Mesenchymal stem cell (in vitro differentiated cells and primary cell): ENCODE results near the gene CLN6.

ENCODE experiments used
- DNase-seq: peaks from one replicate; pipeline ENCODE4 v3.0.0-alpha.2; 2013
- H2AFZ ChIP-seq: one replicate; pipeline ENCODE4 v1.6.1; 2013; ENCODE audit warnings: low read depth, mild to moderate bottlenecking, control low read depth, inconsistent platforms, low read length, moderate library complexity
- H2AK5ac ChIP-seq: 2 replicates; pipeline ENCODE4 v1.6.1; 2013; ENCODE audit warnings: low read length, moderate library complexity, mild to moderate bottlenecking, inconsistent platforms; ENCODE audit not compliant: severe bottlenecking
- H2BK120ac ChIP-seq: one replicate; pipeline ENCODE4 v1.6.1; 2013; ENCODE audit warnings: low read depth, mild to moderate bottlenecking, inconsistent platforms, low read length, moderate library complexity
- H2BK12ac ChIP-seq, 2 experiments: one replicate each; pipeline ENCODE4 v1.6.1; 2013; ENCODE audit warnings: inconsistent platforms in 2 of 2, low read length in 2 of 2, mild to moderate bottlenecking in 2 of 2, moderate library complexity in 2 of 2, control low read depth in 1 of 2
- H2BK15ac ChIP-seq: one replicate; pipeline ENCODE4 v1.6.1; 2013; ENCODE audit warnings: mild to moderate bottlenecking, low read depth, inconsistent platforms; ENCODE audit not compliant: poor library complexity, severe bottlenecking
- H2BK5ac ChIP-seq: 2 replicates; pipeline ENCODE4 v1.6.1; 2013; ENCODE audit warnings: low read depth, mild to moderate bottlenecking, low read length, control low read depth, inconsistent platforms; ENCODE audit not compliant: poor library complexity, severe bottlenecking
- H3K14ac ChIP-seq, 2 experiments: one replicate each; pipeline ENCODE4 v1.6.1; 2013; ENCODE audit warnings: inconsistent platforms in 2 of 2, low read length in 2 of 2, control low read depth in 1 of 2, mild to moderate bottlenecking in 1 of 2, moderate library complexity in 1 of 2
- H3K18ac ChIP-seq, 2 experiments: one replicate each; pipeline ENCODE4 v1.6.1; 2013; ENCODE audit warnings: inconsistent platforms in 2 of 2, low read length in 2 of 2, control low read depth in 1 of 2, low read depth in 1 of 2, mild to moderate bottlenecking in 1 of 2
- H3K23ac ChIP-seq, 2 experiments: one replicate each; pipeline ENCODE4 v1.6.1; 2013; ENCODE audit warnings: inconsistent platforms in 2 of 2, low read length in 2 of 2, mild to moderate bottlenecking in 2 of 2, moderate library complexity in 2 of 2, control low read depth in 1 of 2
- H3K27ac ChIP-seq: 2 replicates; pipeline ENCODE4 v1.5.1; 2013; ENCODE audit warnings: mild to moderate bottlenecking, moderate library complexity, low read length, control low read depth, inconsistent platforms; ENCODE audit not compliant: poor library complexity, severe bottlenecking
- H3K27me3 ChIP-seq, 2 experiments: 2 replicates each; pipeline versions ENCODE4 v1.6.1 to v1.7.0; 2013; ENCODE audit warnings: low read length in 2 of 2, mild to moderate bottlenecking in 2 of 2, moderate library complexity in 2 of 2, control low read depth in 1 of 2, inconsistent platforms in 1 of 2; ENCODE audit not compliant: control insufficient read depth in 1 of 2, insufficient read depth in 1 of 2
- H3K36me3 ChIP-seq, 2 experiments: 2 replicates each; pipeline versions ENCODE4 v1.6.1 to v1.7.0; 2013; ENCODE audit warnings: low read length in 2 of 2, control low read depth in 1 of 2, inconsistent platforms in 1 of 2, low read depth in 1 of 2, mild to moderate bottlenecking in 1 of 2; ENCODE audit not compliant: insufficient read depth in 2 of 2, control insufficient read depth in 1 of 2
- H3K4ac ChIP-seq, 2 experiments: one replicate each; pipeline ENCODE4 v1.6.1; 2013; ENCODE audit warnings: inconsistent platforms in 2 of 2, low read length in 2 of 2, mild to moderate bottlenecking in 2 of 2, moderate library complexity in 2 of 2, control low read depth in 1 of 2, low read depth in 1 of 2
- H3K4me1 ChIP-seq: 2 replicates; pipeline ENCODE4 v1.6.1; 2013; ENCODE audit warnings: low read depth, low read length, control low read depth; ENCODE audit not compliant: control insufficient read depth, insufficient read depth
- H3K4me2 ChIP-seq: 2 replicates; pipeline ENCODE4 v1.6.1; 2013; ENCODE audit warnings: low read length, mild to moderate bottlenecking, inconsistent platforms; ENCODE audit not compliant: poor library complexity, severe bottlenecking
- H3K4me3 ChIP-seq, 2 experiments: 2 replicates each; pipeline versions ENCODE4 v1.5.1 to v1.7.0; 2013; ENCODE audit warnings: low read length in 2 of 2, mild to moderate bottlenecking in 2 of 2, control low read depth in 1 of 2, low read depth in 1 of 2; ENCODE audit not compliant: insufficient read depth in 1 of 2
- H3K79me1 ChIP-seq: replicated peaks from 2 replicates; pipeline ENCODE4 v1.6.1; 2013; ENCODE audit warnings: mild to moderate bottlenecking, control low read depth, low read length, inconsistent platforms; ENCODE audit not compliant: poor library complexity, severe bottlenecking
- H3K9ac ChIP-seq: 2 replicates; pipeline ENCODE4 v1.7.0; 2013; ENCODE audit warnings: mild to moderate bottlenecking, low read length, moderate library complexity
- H3K9me3 ChIP-seq: 2 replicates; pipeline ENCODE4 v1.7.0; 2013; ENCODE audit warnings: mild to moderate bottlenecking, low read length; ENCODE audit not compliant: control insufficient read depth
- H4K8ac ChIP-seq: one replicate; pipeline ENCODE4 v1.6.1; 2013; ENCODE audit warnings: inconsistent platforms, mild to moderate bottlenecking, low read length, moderate library complexity
- H4K91ac ChIP-seq: one replicate; pipeline ENCODE4 v1.6.1; 2013; ENCODE audit warnings: mild to moderate bottlenecking, low read length, inconsistent platforms
- WGBS: methylation state at CpG from one replicate; pipeline ENCODE4 v1.1.7; 2013; ENCODE audit warnings: mixed read lengths; 5-methylcytosine and 5-hydroxymethylcytosine counted together

Gene CLN6

GRCh38 chr15:68188647-68189046 lies 40.9 kb downstream of the CLN6 start:
- no CpG with 5 or more reads among the region's 2 CpGs for WGBS
- H2AK5ac ChIP-seq, result no peak overlapping the region

GRCh38 chr15:68187559-68187958 lies 42.0 kb downstream of the CLN6 start:
- Histone ChIP-seq H3K4ac (no peak overlapping the region), H3K27ac (no peak overlapping the region)
- WGBS, result 97% methylated on average over 7 of the region's 9 CpGs

More at GRCh38 chr15:68188647-68189046, 40.9 kb downstream of the CLN6 start:
- no peak overlapping the region for H2BK15ac ChIP-seq
- no peak overlapping the region for H3K27ac ChIP-seq
- no peak overlapping the region for H2BK120ac ChIP-seq
- H3K4ac ChIP-seq, result no peak overlapping the region
- no peak overlapping the region for H3K4me2 ChIP-seq
- H3K14ac ChIP-seq, result no peak overlapping the region
- H3K4me3 ChIP-seq, result no peak overlapping the region
- H3K27me3 ChIP-seq, result no peaks in the 10 kb centered on the region
- H3K79me1 ChIP-seq, result peaks cover 6% of the 10 kb centered on the region
- no peak overlapping the region for H3K9ac ChIP-seq
- H2BK12ac ChIP-seq, result no peak overlapping the region
- no peak overlapping the region for H3K23ac ChIP-seq
- H3K36me3 ChIP-seq, result peaks cover 21 to 79% of the 10 kb centered on the region in 2 experiments
- no peak overlapping the region for H2AFZ ChIP-seq
- no peak overlapping the region for H3K18ac ChIP-seq
- no peak overlapping the region for H2BK5ac ChIP-seq
- H3K4me1 ChIP-seq, result no peaks in the 10 kb centered on the region
- DNase-seq, result no peak
- H4K91ac ChIP-seq, result no peak overlapping the region
- no peaks in the 10 kb centered on the region for H3K9me3 ChIP-seq
- H4K8ac ChIP-seq, result no peak overlapping the region

DNA sequence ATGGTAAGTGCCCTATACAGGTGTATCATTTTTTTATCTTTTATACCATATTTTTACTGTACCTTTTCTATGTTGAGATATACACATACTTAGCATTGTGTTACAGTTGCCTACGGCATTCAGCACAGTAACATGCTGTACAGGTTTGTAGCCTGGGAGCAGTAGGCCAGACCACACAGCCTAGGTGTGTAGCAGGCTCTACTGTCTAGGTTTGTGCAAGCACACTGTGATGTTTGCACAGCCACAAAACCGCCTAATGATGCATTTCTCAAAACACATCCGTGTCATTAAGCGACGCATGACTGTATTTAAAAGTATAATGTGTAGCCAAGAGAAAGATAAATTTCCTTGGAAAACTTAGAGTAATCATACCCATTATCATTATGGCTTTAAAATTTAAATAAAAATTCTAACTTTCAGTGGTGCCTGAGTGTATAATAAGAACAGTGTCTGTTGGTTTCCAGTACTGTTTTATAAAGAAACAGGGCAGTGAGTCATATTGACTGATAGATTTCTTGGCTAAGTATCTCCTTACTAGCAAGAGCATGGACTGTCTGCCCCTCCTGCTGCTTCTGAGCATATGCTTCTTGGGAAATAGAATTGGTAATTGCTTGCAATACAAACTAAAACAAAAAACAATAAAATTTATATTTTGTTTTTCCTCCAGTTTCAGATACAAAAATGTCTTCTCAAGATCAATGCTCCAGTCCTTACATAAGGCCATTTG lies 42.7 kb downstream of the CLN6 start:
- Histone ChIP-seq H3K27me3 (no peaks in the 10 kb centered on the region), H2BK15ac (no peak overlapping the region), H4K91ac (no peak overlapping the region), H2AK5ac (no peak overlapping the region), H2BK120ac (no peak overlapping the region), H3K4me3 (peak overlapping the region in 1 of 2 experiments; percentile 58), H3K36me3 (peaks cover 12 to 79% of the 10 kb centered on the region in 2 experiments), H3K4me1 (no peaks in the 10 kb centered on the region), H2BK12ac (no peak overlapping the region), H3K9me3 (no peaks in the 10 kb centered on the region), H3K14ac (no peak overlapping the region), H3K27ac (no peak overlapping the region), H3K4me2 (no peak overlapping the region), H3K9ac (peak overlapping the region; percentile 70), H2AFZ (no peak overlapping the region), H3K23ac (no peak overlapping the region), H2BK5ac (no peak overlapping the region), H3K18ac (no peak overlapping the region), H4K8ac (no peak overlapping the region), H3K79me1 (peaks cover 3% of the 10 kb centered on the region), H3K4ac (no peak overlapping the region)
- DNase-seq, result no peak
- WGBS, result 94% methylated on average over 1 of the region's 5 CpGs

More at GRCh38 chr15:68187559-68187958, 42.0 kb downstream of the CLN6 start:
- peaks cover 6% of the 10 kb centered on the region for H3K79me1 ChIP-seq
- H2BK120ac ChIP-seq, result no peak overlapping the region
- H3K27me3 ChIP-seq, result no peaks in the 10 kb centered on the region
- no peak overlapping the region for H4K91ac ChIP-seq
- peaks cover 15 to 79% of the 10 kb centered on the region in 2 experiments for H3K36me3 ChIP-seq
- no peak overlapping the region for H2BK12ac ChIP-seq
- H3K9me3 ChIP-seq, result no peaks in the 10 kb centered on the region
- no peak overlapping the region for H2BK15ac ChIP-seq
- H2AFZ ChIP-seq, result no peak overlapping the region
- no peak overlapping the region for H3K18ac ChIP-seq
- H3K4me1 ChIP-seq, result no peaks in the 10 kb centered on the region
- no peak overlapping the region for H3K23ac ChIP-seq
- DNase-seq, result no peak
- no peak overlapping the region for H2BK5ac ChIP-seq
- peak overlapping the region; percentile 70 for H3K9ac ChIP-seq
- H3K14ac ChIP-seq, result no peak overlapping the region
- no peak overlapping the region for H4K8ac ChIP-seq
- peak overlapping the region in 1 of 2 experiments; percentile 58 for H3K4me3 ChIP-seq
- H3K4me2 ChIP-seq, result no peak overlapping the region
- no peak overlapping the region for H2AK5ac ChIP-seq

GRCh38 chr15:68184616-68185480 lies 44.7 kb downstream of the CLN6 start:
- H3K4me1 ChIP-seq, result no peaks in the 10 kb centered on the region
- no peak overlapping the region for H3K27ac ChIP-seq
- peaks cover 3% of the 10 kb centered on the region for H3K79me1 ChIP-seq
- H3K4ac ChIP-seq, result no peak overlapping the region
- peaks cover 15 to 79% of the 10 kb centered on the region in 2 experiments for H3K36me3 ChIP-seq
- no peak overlapping the region for H4K91ac ChIP-seq
- H2AFZ ChIP-seq, result no peak overlapping the region
- H3K4me2 ChIP-seq, result no peak overlapping the region
- H4K8ac ChIP-seq, result no peak overlapping the region
- no peaks in the 10 kb centered on the region for H3K27me3 ChIP-seq
- no peak overlapping the region for H2BK12ac ChIP-seq
- H3K9me3 ChIP-seq, result no peaks in the 10 kb centered on the region
- no peak overlapping the region for H3K4me3 ChIP-seq
- no peak overlapping the region for H3K23ac ChIP-seq
- DNase-seq, result no peak
- H2BK5ac ChIP-seq, result no peak overlapping the region
- no peak overlapping the region for H3K14ac ChIP-seq
- H2AK5ac ChIP-seq, result no peak overlapping the region
- H2BK15ac ChIP-seq, result no peak overlapping the region
- H3K9ac ChIP-seq, result no peak overlapping the region
- 99% methylated on average over 3 of the region's 5 CpGs for WGBS
- H3K18ac ChIP-seq, result no peak overlapping the region
- no peak overlapping the region for H2BK120ac ChIP-seq
